ENCODE results near the gene SUPT16H. TPM values are rescaled to one million over a fixed set of nuclear protein-coding genes. Genes with fewer than 3 reads are reported as not detected.
"Not testable (repeated sequence)": the region's sequence is repeated elsewhere in the genome, so short reads cannot be mapped to it uniquely, and the experiment has no call there.

SUPT16H gene
- total RNA-seq, 2 experiments from 2014 or later, result 125 to 139 TPM

- Mint-ChIP-seq H3K27me3 (no peaks in the 10 kb centered on the region), H3K4me3 (peak overlapping the region; percentile 87), H3K9me3 (no peaks in the 10 kb centered on the region), H3K4me1 (peaks cover 33% of the 10 kb centered on the region), H3K27ac (peak overlapping the region; percentile 99), H3K36me3 (ENCODE audit: low read depth) (peaks cover 35% of the 10 kb centered on the region)
- POLR2A ChIA-PET, result no interaction called here
- DNase-seq, result no peak
- CTCF ChIA-PET, result interaction anchor here (0.6 to 1.6 kb wide), 3 partner anchors 10 to 1760 kb away, joined by 4 to 5 read pairs (median 4); no protein-coding TSS in a partner anchor
These were observed 1.5 kb upstream of the SUPT16H start for GRCh38 chr14:21385188-21385904.

GRCh38 chr14:21384494-21384851 is 654 bp upstream of the SUPT16H start:
- peaks cover 34% of the 10 kb centered on the region for H3K36me3 Mint-ChIP-seq (ENCODE audit: low read depth)
- H3K4me3 Mint-ChIP-seq, result peak overlapping the region; percentile 87
- POLR2A ChIA-PET, result interaction anchor here (0.5 to 0.8 kb wide), 2 partner anchors 53 to 125 kb away, joined by 3 to 4 read pairs; no protein-coding TSS in a partner anchor
- CTCF ChIA-PET, result interaction anchor here (0.8 to 1.6 kb wide), 5 partner anchors 9 to 172 kb away, joined by 3 to 5 read pairs (median 3); partner anchors contain the start of gene CHD8
- DNase-seq, result no peak
- no peaks in the 10 kb centered on the region for H3K9me3 Mint-ChIP-seq
- H3K4me1 Mint-ChIP-seq, result peaks cover 40% of the 10 kb centered on the region
- H3K27me3 Mint-ChIP-seq, result no peaks in the 10 kb centered on the region
- peak overlapping the region; percentile 99 for H3K27ac Mint-ChIP-seq

- H3K4me3 Mint-ChIP-seq, result peak overlapping the region; percentile 87
- ChIA-PET POLR2A (interaction anchor here (0.6 to 1.2 kb wide), 2 partner anchors 95 to 706 kb away, joined by 3 to 12 read pairs; no protein-coding TSS in a partner anchor), CTCF (interaction anchor here (0.5 to 1.5 kb wide), 6 partner anchors 13 to 127 kb away, joined by 3 to 8 read pairs (median 3); partner anchors contain the start of genes CHD8, RAB2B and TOX4)
- H3K9me3 Mint-ChIP-seq, result no peaks in the 10 kb centered on the region
- peaks cover 31% of the 10 kb centered on the region for H3K36me3 Mint-ChIP-seq (ENCODE audit: low read depth)
- H3K4me1 Mint-ChIP-seq, result peaks cover 48% of the 10 kb centered on the region
- peak overlapping the region; percentile 99 for H3K27ac Mint-ChIP-seq
- peak; percentile 57 for DNase-seq
- H3K27me3 Mint-ChIP-seq, result no peaks in the 10 kb centered on the region
These were observed 652 bp downstream of the SUPT16H start for GRCh38 chr14:21382886-21383847.

- Mint-ChIP-seq H3K4me3 (peak overlapping the region; percentile 87), H3K27ac (peak overlapping the region; percentile 99), H3K9me3 (no peaks in the 10 kb centered on the region), H3K4me1 (peaks cover 55% of the 10 kb centered on the region), H3K27me3 (no peaks in the 10 kb centered on the region), H3K36me3 (ENCODE audit: low read depth) (peaks cover 33% of the 10 kb centered on the region)
- POLR2A ChIA-PET, result no interaction called here
- CTCF ChIA-PET, result interaction anchor here (1.1 to 1.5 kb wide), 3 partner anchors 53 to 128 kb away, joined by 3 to 8 read pairs (median 3); partner anchors contain the start of gene CHD8
- no peak for DNase-seq
These were observed 1.7 kb downstream of the SUPT16H start for GRCh38 chr14:21382095-21382494.

- H3K9me3 Mint-ChIP-seq, result no peaks in the 10 kb centered on the region
- peaks cover 51% of the 10 kb centered on the region for H3K4me1 Mint-ChIP-seq
- DNase-seq, result no peak
- no peaks in the 10 kb centered on the region for H3K27me3 Mint-ChIP-seq
- no peak overlapping the region for H3K27ac Mint-ChIP-seq
- peaks cover 29% of the 10 kb centered on the region for H3K36me3 Mint-ChIP-seq (ENCODE audit: low read depth)
- H3K4me3 Mint-ChIP-seq, result no peak overlapping the region
- POLR2A ChIA-PET, result interaction anchor here (0.5 kb wide), 1 partner anchor 8 kb away, joined by 3 read pairs; no protein-coding TSS in a partner anchor
- CTCF ChIA-PET, result interaction anchor here (1.0 to 1.5 kb wide), 2 partner anchors 70 to 147 kb away, joined by 3 read pairs; no protein-coding TSS in a partner anchor
These were observed 4.5 kb downstream of the SUPT16H start for GRCh38 chr14:21379338-21379737.

- no peaks in the 10 kb centered on the region for H3K27me3 Mint-ChIP-seq
- H3K4me1 Mint-ChIP-seq, result peaks cover 25% of the 10 kb centered on the region
- no peak overlapping the region for H3K27ac Mint-ChIP-seq
- H3K36me3 Mint-ChIP-seq (ENCODE audit: low read depth), result peaks cover 50% of the 10 kb centered on the region
- ChIA-PET CTCF (no interaction called here), POLR2A (no interaction called here)
- no peaks in the 10 kb centered on the region for H3K9me3 Mint-ChIP-seq
- H3K4me3 Mint-ChIP-seq, result no peak overlapping the region
- DNase-seq, result no peak
These were observed 9.8 kb downstream of the SUPT16H start for GRCh38 chr14:21373980-21374379.

GRCh38 chr14:21372814-21373213 is 11.0 kb downstream of the SUPT16H start:
- H3K4me3 Mint-ChIP-seq, H3K27ac Mint-ChIP-seq, H3K27me3 Mint-ChIP-seq, H3K9me3 Mint-ChIP-seq, POLR2A ChIA-PET, DNase-seq: not testable (repeated sequence)
- CTCF ChIA-PET, result interaction anchor here (1.1 kb wide), 1 partner anchor 34 kb away, joined by 3 read pairs; no protein-coding TSS in a partner anchor
- H3K4me1 Mint-ChIP-seq, result peaks cover 16% of the 10 kb centered on the region
- peaks cover 58% of the 10 kb centered on the region for H3K36me3 Mint-ChIP-seq (ENCODE audit: low read depth)

GRCh38 chr14:21369949-21370679 is 13.7 kb downstream of the SUPT16H start:
- ChIA-PET POLR2A (no interaction called here), CTCF (interaction anchor here (0.6 to 1.5 kb wide), 4 partner anchors 9 to 116 kb away, joined by 3 read pairs; partner anchors contain the start of gene CHD8)
- Mint-ChIP-seq H3K4me3 (no peak overlapping the region), H3K4me1 (peaks cover 14% of the 10 kb centered on the region), H3K27me3 (no peaks in the 10 kb centered on the region), H3K27ac (no peak overlapping the region), H3K9me3 (no peaks in the 10 kb centered on the region), H3K36me3 (ENCODE audit: low read depth) (peaks cover 72% of the 10 kb centered on the region)
- no peak for DNase-seq

GRCh38 chr14:21367582-21368144 is 16.2 kb downstream of the SUPT16H start:
- Mint-ChIP-seq H3K36me3 (ENCODE audit: low read depth) (peaks cover 73% of the 10 kb centered on the region), H3K27me3 (no peaks in the 10 kb centered on the region), H3K4me1 (peaks cover 10% of the 10 kb centered on the region), H3K9me3 (no peaks in the 10 kb centered on the region), H3K27ac (no peak overlapping the region), H3K4me3 (no peak overlapping the region)
- DNase-seq, result no peak
- ChIA-PET CTCF (interaction anchor here (1.2 kb wide), 1 partner anchor 100 kb away, joined by 4 read pairs; no protein-coding TSS in a partner anchor), POLR2A (no interaction called here)

- ChIA-PET CTCF (interaction anchor here (0.9 kb wide), 1 partner anchor 36 kb away, joined by 3 read pairs; no protein-coding TSS in a partner anchor), POLR2A (no interaction called here)
- Mint-ChIP-seq H3K36me3 (ENCODE audit: low read depth) (peaks cover 79% of the 10 kb centered on the region), H3K4me3 (no peak overlapping the region), H3K9me3 (no peaks in the 10 kb centered on the region), H3K27ac (no peak overlapping the region), H3K4me1 (peaks cover 10% of the 10 kb centered on the region), H3K27me3 (no peaks in the 10 kb centered on the region)
- no peak for DNase-seq
These were observed 27.3 kb downstream of the SUPT16H start for GRCh38 chr14:21356511-21356910.

GRCh38 chr14:21352587-21352986 is 31.2 kb downstream of the SUPT16H start:
- H3K27ac Mint-ChIP-seq, result peak overlapping the region; percentile 10
- POLR2A ChIA-PET, result interaction anchor here (0.6 kb wide), 1 partner anchor 82 kb away, joined by 9 read pairs; no protein-coding TSS in a partner anchor

GRCh38 chr14:21350539-21350938 is 33.3 kb downstream of the SUPT16H start:
- ChIA-PET CTCF (no interaction called here), POLR2A (no interaction called here)
- DNase-seq, result no peak
- Mint-ChIP-seq H3K4me3 (no peak overlapping the region), H3K4me1 (peaks cover 10% of the 10 kb centered on the region), H3K36me3 (ENCODE audit: low read depth) (peaks cover 45% of the 10 kb centered on the region), H3K9me3 (no peaks in the 10 kb centered on the region), H3K27me3 (no peaks in the 10 kb centered on the region), H3K27ac (no peak overlapping the region)

More at GRCh38 chr14:21352587-21352986, 31.2 kb downstream of the SUPT16H start:
- no peak overlapping the region for H3K4me3 Mint-ChIP-seq
- peaks cover 10% of the 10 kb centered on the region for H3K4me1 Mint-ChIP-seq
- no peak for DNase-seq
- no peaks in the 10 kb centered on the region for H3K27me3 Mint-ChIP-seq
- H3K9me3 Mint-ChIP-seq, result no peaks in the 10 kb centered on the region
- peaks cover 60% of the 10 kb centered on the region for H3K36me3 Mint-ChIP-seq (ENCODE audit: low read depth)
- CTCF ChIA-PET, result no interaction called here

All from activated CD4-positive, alpha-beta T cell treated with anti-CD3 and anti-CD28 coated beads, Interleukin-2, amount 10 ng/mL, durations not matched to agents 7 days and 5 days (primary cell).